ENCODE data around the gene FGF19.
A peak's percentile ranks its signal among the peaks of the same experiment; 100 is the strongest.

FGF19 gene, protein sequence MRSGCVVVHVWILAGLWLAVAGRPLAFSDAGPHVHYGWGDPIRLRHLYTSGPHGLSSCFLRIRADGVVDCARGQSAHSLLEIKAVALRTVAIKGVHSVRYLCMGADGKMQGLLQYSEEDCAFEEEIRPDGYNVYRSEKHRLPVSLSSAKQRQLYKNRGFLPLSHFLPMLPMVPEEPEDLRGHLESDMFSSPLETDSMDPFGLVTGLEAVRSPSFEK

DNA sequence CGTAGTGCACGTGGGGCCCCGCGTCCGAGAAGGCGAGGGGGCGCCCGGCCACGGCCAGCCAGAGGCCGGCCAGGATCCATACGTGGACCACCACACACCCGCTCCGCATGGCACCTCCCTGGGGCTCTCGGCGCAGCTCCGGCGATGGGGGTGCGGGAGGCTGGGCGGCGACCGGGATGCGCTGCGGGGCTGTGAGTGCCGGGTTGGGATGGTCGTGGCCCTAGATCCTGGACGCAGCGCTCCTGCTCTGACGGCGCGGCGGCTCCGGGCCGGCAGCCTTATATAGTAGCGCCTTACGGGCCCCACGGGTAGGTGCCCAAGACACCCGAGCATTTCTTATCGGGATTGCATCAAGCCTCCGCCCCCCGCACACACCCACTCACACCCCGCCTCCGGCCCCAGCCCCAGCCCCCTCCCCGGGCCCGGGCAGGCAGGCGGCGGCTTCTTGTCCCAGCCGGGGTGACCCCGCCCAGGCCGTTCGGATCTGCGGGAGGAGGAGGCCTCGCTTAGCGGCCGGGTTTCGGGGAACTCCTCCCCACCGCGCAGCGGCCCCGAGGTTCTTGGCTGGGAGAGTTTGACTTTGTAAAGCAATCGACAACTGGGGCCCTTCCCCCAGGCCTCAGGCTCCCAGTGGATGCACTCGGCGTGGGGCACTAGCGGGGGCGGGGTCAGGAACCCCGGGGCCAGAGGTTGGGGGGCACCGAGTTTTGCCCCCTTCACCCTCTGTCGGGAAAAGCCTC is at the start of gene FGF19:
FGF19 (minus strand) TSS at position 255 of the 740 bp plus-strand sequence; CDS start at position 109, 146 bp downstream.
- DNase-seq: peak; percentile 57

DNA sequence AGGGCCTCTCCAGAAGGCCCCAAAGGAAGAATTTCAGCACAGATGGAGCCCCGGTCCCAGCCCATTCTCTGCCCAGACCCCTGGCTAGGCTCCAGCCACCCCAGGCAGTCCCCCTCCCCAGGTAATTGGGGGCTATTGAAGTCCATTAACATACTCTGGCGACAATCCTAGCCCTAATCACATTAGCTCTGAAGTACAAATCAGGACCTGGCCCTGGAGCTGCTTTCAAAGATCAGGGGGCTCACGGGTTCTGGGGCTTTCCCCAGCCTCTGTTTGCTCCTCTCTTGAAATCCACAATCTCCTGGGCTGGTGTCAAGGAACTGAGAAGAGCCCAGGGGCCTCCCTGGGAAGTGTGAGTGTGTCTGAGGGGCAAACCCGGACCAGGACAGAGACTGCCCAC is 49.1 kb upstream of the FGF19 start:
- DNase-seq: no peak

DNA sequence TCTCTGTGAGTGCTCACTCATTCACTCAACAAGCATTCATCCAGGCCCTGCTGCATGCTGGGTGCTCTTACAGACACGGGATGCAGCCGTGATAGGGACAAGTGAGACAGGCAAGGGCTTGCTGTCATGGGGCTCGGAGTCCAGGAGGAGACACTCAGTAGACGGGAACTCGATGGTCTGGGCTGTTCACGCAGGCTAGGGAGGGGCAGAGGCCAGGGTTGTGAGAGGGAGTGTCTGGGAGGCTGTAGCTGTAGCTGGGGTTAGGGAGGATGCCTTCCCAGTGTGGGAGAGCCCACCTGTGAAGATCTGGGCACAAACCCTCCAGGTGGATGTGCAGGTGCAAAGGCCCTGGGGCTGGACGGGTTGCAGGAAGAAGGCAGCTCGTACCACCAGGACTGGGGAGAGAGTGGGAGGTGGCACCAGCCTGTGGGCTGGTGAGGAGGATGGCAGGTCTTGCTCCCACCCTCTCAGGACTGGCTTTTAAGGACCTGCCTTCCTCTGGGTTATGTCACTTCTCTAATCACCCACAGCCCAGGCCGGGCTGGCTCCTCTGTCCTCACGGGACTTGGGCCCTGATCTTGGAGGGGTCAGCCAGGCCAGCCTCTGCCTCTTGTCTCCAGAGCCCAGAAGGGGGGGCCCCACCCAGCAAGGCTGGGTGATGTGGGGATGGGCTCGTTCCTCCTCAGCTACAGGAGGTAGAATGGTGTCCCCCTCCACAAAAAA is 47.2 kb upstream of the FGF19 start:
- DNase-seq: no peak

DNA sequence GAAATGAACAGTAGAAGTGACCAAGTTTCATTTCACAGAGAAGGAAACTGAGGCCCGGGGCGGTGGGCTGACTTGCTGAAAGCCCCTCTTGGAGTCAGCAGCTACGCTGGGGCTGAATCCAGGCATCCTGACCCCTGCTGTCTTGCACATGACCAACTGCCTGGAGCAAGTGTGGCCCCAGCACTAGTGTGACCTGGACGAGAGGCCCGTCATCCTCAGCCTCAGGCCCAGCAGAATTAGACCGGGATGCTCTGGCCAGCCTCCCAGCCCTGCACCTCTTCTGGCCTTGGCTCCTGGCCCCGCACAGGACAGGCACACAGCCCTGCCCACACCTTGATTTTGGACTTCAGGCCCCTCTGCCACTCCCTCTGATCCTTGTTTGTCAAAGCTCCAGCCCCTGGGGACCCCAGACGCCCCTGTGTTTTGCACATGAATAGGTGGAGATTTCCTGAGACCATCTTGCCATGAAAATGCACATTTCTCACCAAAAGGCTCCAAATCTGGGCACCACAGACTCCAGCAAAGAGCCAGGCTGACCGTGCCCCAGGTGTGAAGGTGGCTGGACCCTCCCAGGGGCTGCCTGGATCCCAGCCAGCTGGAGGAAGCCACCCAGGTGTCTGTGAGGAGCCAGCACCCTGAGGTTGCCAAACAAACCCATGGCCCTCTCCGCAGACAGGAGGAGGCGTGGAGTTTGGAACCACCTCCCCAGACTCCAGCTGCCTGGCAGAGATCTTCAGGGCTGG is 46.5 kb upstream of the FGF19 start:
- DNase-seq: no peak

DNA sequence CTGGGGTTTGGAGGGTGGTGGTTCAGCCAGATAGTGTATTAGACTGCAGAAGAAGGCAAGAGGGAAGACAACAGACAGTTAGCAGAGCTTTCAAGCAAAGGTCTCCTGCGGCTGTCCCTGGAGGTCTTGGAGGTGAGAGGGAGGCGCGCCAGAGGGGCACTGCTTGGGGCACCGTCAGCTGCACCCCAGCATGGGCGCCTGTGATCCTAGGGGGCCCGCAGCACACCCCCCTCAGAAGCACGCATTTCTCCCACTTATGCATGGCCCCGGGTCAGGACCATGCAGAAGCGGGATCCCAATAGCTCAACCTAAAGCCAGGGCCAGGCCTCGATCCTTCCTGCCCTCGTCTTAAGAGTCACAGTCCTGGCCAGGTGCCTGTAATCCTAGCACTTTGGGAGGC is 44.8 kb upstream of the FGF19 start:
- DNase-seq: no peak

DNA sequence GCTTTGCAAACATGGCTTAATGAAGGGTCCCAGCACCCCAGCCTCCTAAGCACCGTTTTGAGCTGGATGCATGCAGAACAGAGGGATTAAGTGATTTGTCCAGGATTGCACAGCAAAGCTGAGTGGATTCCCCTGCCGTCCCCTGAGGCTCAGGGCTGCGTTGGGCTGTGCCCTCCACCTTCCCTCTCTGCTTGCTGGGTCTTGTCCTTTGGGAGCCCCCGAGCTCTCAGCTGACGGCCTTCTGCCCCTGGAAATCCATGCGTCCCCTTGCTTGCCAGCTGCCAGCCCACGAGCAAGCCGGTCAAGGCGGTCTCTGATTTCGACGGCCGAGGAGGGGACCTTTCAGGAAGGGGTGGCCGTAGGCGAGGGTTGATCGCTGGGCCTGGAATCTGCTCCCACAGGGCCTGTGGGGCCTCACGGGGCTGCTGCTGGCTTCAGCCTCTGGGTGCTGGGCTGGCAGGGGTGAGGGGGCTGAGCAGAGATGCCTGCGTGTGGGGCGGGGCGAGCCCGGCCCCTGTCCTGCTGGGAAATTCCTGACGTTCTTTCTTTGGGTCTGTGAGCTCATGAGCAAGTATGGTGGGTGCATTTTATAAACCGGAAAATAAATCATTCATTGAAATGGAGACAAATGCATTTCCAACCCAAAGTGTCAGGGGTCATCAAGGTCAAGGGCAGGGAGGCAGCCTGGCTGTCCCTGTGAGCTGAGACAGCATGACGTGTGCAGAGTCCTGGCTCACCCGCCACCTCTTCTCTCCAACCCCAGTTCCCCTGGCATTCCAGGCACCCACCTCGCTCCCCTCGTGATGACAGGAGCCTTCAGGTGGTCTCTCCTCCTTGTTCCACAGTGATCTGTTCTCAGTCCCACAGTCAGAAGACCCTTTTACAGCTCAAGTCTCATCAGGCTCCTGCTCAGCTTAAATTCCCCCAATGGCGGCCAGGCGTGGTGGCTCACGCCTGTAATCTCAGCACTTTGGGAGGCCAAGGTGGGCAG is 43.2 kb upstream of the FGF19 start:
- no peak for DNase-seq

DNA sequence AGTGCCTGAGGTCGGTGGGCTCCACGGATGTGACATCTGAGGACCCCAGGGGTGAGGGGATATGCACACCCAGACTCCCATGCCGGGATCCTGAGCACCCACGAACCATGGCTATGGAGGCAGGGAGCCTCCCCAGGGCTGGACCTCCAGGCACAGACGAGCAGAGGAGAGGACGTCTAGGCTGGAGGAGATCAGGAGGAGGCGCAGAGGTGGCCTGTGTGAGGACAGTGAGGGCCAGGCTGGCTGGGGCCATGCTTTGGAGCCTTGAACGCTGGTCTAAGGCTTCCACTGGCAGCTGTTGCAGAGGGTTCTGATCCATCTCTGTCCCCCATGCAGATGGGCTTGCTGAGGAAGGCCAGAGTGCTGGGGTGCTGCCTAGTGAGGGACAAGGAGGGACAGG is 42.3 kb upstream of the FGF19 start:
- no peak for DNase-seq

DNA sequence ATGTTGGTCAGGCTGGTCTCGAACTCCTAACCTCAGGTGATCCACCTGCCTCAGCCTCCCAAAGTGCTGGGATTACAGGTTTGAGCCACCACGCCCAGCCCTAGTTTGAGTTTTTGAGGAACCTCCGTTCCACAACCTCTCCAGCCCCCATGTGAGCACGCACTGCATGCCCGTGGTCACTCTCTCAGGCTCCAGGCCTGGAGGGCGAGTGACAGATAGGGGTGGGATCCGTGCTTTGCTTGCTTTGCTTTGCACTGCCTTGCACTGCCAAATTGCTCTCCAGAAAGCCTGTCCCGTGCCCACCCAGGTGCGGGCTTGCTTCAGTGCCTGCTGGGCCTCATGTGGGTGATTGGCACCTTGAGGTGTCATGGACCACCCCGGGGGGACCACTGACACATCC is 41.4 kb upstream of the FGF19 start:
- DNase-seq: no peak

DNA sequence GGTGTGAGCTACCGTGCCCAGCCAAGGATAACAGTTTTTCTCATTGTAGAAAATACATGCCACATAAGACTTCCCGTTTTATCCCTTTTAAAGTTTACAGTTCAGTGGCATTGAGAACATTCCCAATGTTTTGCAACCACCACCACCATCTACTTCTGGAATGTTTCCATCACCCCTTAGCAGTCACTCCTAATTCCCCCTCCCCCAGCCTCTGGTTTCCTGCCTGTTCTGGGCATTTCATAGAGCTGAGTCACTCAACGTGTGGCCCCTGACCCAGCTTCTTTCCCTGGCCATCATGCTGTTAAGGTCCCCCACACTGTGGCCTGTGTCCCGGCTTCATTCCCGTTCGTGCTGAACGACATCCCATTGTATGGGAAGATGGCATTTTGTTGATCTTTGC is 40.6 kb upstream of the FGF19 start:
- DNase-seq: no peak

DNA sequence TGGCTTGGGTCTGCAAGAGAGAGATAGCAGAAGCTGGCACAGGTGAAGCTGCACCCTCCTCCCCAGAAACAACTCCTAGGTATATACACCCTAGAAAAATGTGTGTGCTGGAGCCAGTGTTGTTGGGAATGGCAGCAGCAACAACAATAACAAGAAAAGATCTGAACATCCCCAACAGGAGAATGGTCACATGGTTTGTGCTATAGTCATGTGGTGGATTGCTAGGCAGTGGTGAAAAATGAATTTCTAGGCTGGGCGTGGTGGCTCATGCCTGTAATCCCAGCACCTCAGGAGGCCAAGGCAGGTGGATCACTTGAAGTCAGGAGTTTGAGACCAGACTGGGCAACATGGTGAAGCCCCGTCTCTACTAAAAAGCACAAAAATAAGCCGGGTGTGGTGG is 31.0 kb upstream of the FGF19 start:
- DNase-seq: no peak

DNA sequence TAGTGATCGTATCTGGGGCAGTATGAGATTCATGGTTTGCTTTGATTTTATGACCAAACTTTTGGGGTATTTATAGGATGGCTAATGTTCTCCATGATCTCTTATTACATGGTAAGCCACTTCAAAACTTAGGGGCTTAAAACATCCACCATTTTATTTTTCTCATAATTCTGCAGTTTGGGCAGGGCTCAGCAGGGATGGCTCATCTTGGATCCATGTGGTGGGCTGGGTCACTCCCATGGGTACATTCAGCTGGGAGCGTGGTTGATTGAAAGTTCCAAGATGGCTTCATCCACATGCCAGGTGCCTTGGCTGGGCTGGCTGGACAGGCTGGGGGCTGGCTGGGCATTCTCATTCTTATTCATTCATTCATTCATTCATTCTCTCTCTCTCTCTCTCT is 30.5 kb upstream of the FGF19 start:
- DNase-seq: no peak

DNA sequence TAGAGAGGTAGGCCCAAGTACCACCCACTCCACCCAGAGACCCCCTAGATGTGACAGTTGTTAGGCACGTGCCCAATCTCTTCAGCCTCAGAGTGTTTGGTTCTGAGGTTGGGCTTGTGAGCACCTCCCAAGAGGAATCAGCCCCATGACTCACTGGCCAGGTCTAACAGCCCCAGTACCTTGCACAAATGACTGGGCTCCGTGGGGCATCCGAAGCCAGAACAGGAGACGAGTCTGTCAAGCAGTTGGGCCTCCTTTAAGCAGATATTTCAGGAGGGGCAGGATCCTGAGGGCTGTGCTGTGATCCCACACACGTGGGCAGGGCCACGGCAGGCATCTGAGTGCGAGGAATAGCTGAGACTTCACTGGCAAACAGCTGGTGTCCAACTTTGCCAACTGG is 29.1 kb upstream of the FGF19 start:
- no peak for DNase-seq

DNA sequence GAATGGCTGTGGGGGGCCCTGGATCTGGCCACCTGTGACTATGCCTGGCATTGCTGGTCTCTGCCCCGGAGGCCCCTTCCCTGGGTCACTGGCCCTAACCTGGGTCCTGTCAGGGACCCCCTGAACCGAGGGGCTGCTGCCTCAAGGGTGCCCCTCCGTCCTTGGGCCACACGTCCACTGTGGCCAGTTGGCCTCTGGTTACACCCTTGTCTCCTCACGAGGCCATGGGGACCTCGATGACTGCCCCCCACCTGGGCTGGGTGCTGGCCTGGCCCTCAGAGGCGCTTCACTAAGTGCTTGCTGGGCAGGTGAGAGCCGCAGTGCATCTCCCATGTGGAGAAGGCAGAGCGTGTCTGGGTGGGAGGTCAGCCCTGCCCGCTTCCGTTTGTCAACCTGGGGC is 27.3 kb upstream of the FGF19 start:
- DNase-seq: no peak

DNA sequence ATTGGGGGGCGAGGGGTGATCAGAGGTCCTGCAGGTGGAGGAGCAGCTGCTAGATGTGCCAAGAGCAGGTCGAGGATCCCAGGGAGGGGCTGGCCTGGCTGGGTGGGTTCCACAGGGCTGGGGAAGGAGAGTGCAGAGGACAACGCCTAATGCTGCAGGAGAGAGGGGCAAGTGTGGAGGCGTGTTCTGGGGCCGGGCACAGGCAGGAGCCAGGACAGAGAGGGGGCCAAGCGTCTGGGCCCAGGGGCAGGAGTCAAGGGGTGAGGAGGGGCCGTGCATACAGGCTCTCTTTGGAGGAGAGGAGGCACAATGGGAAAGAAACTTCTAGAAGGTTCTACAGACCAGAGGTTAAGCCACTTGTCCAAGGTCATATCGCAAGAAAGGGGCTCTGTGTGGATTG is 26.7 kb upstream of the FGF19 start:
- DNase-seq: no peak

DNA sequence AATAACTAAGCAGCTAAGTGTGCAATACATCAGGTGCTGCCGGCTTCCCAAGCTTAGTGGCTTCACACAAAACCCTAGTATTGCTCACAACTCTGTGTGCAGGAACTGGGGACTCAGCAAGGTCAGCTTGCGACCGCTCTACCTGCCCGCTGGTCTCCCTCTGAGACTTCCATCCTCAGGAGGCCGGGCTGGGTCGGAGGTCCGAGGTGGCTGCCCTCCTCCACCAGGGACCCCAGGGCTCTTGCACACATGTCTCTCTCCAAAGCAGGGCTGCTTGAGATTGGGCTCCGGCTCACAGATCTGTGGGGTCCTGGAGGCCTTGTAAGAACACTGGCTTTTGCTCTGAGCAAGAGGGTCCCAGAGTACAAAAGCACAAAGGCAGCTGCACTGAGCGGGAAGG is 25.4 kb upstream of the FGF19 start:
- no peak for DNase-seq

DNA sequence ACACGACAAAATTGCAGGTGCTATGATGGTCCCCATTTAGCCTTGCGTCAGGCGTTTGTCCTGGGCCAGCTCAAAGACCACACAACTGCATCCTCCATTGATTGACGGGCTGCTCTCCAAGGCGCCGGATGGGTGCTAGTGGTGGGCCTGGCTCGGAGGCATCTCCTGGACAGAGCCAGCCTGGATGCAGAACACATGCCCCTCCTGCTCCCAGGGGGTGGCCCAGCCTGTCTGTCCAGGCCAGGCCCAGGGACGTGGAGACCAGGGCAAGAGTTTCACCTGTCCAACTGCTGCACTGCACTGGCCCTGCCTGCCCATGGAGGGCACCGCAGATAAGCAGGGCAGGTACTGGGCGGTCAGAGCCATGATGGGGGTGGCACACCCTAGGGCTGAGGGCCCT is 23.4 kb upstream of the FGF19 start:
- no peak for DNase-seq

DNA sequence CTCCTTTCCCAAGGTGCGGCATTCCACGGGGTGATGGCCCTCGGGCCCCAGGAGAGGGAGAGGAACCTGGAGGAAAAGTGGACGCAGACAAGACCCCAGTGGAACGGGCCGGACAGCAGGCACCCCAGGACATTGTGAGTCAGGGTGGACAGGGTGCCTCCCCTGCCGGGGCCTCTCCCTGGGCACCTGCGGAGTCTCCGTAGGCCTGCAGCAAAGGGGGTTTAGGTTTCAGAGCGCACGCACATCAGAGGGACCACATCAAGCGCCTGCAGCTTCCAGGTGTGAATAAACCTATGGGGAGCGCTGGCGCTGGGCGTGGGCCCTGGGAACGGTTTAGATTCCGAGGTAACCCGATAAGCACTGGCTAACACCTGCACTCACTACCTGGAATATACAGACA is 22.7 kb upstream of the FGF19 start:
- no peak for DNase-seq

DNA sequence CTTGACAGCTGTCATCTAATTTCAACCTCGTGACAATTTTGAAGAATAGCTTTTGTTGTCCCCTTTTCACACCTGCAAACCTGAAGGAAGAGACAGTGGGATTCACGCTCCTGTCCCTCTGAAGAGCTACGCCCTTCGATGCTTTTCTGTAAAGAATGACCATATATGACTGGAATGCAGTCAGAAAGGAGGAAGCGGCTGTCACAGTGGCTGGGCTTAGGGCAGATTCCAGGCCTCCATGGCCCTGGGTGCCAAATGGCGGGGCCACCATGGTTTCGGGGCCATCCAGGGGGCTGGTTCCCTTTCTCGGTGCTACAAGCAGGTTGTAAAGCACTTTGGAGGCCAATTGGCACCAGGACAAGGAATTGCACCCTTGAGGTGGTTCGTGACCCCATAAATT is 22.2 kb upstream of the FGF19 start:
- DNase-seq: no peak

DNA sequence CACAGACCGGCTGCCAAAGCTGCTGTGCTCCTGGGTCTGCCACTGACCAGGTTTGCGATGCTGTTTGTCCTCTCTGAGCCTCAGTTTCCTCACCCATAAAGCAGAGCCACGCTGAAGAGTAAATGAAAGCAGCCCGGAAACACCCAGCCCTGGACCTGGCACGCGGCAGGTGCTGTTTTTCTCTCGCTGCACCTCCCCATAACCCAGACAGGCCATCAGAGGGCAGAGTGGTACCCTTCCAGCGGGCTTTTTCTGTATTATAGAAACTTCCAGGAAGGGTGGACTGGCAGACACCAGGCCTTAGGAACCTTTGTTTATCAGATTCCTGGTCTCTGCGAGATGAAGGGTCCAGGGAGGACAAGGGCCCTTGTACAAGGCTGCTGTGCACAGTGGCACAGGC is 17.9 kb upstream of the FGF19 start:
- DNase-seq: no peak

DNA sequence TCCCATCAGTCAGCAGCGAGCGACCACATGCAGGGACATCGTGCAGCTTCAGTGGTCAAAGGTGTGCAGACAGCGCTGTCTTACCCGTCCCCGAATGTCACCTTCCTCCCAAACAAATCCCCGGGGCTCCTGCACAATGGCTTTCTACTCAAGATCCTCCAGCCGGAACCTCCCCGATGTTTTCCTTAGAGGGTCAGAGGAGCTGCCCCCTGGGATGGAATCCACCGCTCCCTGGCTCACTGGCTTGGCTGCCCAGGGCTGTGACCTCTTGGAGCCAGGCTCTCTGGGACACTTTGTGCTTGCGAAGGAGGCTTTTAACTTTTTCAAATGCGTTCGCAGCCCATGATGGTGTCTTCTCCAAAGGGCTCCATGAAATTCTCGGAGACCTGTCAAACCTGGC is 17.3 kb upstream of the FGF19 start:
- no peak for DNase-seq

DNA sequence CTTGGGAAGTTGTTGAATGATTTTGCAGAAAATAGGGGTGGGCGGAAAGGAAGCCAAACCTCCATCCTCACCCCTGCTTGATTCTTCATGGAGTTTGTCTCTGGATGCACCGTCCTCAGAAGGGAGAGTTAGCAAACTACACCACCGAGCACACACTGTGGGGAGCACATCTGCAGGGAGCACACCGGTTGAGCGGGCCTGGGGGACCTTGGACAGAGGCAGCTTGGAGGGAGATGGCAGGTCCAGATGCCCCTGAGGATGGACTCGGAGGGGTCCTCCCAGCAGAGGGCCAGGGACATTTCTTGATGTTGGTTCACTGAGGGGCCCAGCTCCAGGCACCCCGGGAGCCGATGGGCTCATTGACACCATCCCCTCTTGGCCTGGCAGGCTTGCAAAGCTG is 15.1 kb upstream of the FGF19 start:
- DNase-seq: no peak

DNA sequence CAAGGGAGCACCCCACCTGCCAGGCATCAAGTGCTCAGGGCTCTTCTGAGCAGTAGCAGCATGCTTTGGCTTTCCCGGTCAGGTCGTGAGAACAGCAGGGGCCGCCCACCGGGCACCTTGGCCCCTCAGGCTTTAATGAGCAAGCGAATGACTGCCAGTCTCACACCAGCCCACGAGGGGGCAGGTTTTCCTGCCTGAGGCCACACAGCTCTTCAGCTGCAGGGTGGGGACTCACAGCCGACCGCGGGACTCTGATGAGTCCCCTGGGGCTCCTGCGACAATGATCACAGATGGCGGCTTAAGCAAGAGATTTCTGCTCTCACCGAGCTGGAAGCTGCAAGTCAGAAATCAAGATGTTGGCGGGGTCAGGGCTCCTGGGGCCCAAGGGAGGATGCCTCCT is 14.3 kb upstream of the FGF19 start:
- DNase-seq: no peak

Measured in right forelimb (tissue), 1 donor.